ENCODE results near the gene ADAR. TPM values are rescaled to one million over a fixed set of nuclear protein-coding genes. Genes with fewer than 3 reads are reported as not detected.
A peak's percentile ranks its signal among the peaks of the same experiment; 100 is the strongest.

Gene ADAR
- total RNA-seq, 3 donors from 2014 or later = 127 to 149 (median 137) TPM

GRCh38 chr1:154615411-154615810 is 7.4 kb upstream of the ADAR start:
- Histone ChIP-seq H3K36me3 (ENCODE audit: low read depth) (no peaks in the 10 kb centered on the region), H3K4me3 (no peak overlapping the region), H3K4me1 (ENCODE audit: low read depth) (no peaks in the 10 kb centered on the region), H3K9me3 (no peaks in the 10 kb centered on the region)
- ATAC-seq (no peak), DNase-seq (no peak)
- intact Hi-C loops (cut with DNase I, micrococcal nuclease) = no loop called here
- TF ChIP-seq CTCF (IDR thresholded peaks at IDR 0.05) = no peak

- Histone ChIP-seq H3K9me3 (no peaks in the 10 kb centered on the region), H3K36me3 (ENCODE audit: low read depth) (no peaks in the 10 kb centered on the region), H3K4me3 (no peak overlapping the region), H3K4me1 (ENCODE audit: low read depth) (no peaks in the 10 kb centered on the region)
- ATAC-seq (no peak), DNase-seq (no peak)
- intact Hi-C loops (cut with DNase I, micrococcal nuclease) = no loop called here
- no peak for TF ChIP-seq CTCF (IDR thresholded peaks at IDR 0.05)
These were observed 6.9 kb upstream of the ADAR start for GRCh38 chr1:154614901-154615300.

GRCh38 chr1:154614247-154614646 is 6.3 kb upstream of the ADAR start:
- DNase-seq = no peak
- Histone ChIP-seq H3K4me1 (ENCODE audit: low read depth) (peaks cover 3% of the 10 kb centered on the region), H3K9me3 (no peaks in the 10 kb centered on the region), H3K4me3 (no peak overlapping the region), H3K36me3 (ENCODE audit: low read depth) (no peaks in the 10 kb centered on the region)
- intact Hi-C loops (cut with DNase I, micrococcal nuclease) = no loop called here
- no peak for ATAC-seq
- TF ChIP-seq CTCF (IDR thresholded peaks at IDR 0.05) = no peak

DNA sequence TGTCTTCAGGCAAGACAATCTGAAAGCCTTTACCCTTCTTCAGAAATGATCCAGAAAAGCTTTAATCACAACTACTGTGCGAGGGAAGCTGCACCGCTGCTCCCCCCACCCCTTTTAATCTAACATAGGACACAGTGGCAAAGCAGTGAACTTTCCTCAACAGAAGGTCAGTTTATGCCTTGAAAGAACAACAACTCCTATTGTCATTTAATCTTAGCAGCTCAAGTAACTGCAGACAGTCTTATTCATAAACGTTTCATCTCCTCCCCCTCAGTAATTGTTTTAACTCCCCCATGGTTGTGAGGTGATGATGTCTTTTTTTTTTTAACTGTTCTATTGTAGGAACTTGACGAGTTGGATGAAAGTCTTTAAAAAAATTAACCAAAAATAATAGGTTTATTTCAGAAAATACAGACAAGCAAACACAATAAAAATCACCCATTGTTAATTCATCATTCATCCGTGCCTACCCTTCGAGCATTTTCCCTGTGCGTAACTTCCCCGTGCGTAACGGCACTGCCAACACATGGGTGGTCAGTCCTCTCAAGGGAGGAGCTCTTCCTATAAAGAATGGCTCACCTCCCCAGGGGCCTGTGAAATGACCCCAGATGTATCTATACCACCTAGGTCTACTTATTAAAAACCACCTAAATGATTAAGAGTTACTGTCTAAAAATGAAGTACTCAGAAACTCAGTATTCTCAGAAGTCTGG is 3.3 kb upstream of the ADAR start:
- Histone ChIP-seq H3K4me3 (no peak overlapping the region), H3K36me3 (ENCODE audit: low read depth) (no peaks in the 10 kb centered on the region), H3K4me1 (ENCODE audit: low read depth) (peaks cover 16% of the 10 kb centered on the region), H3K9me3 (no peaks in the 10 kb centered on the region)
- no peak for TF ChIP-seq CTCF (IDR thresholded peaks at IDR 0.05)
- ATAC-seq = no peak
- intact Hi-C loops (cut with DNase I, micrococcal nuclease) = no loop called here
- no peak for DNase-seq

- ATAC-seq = no peak
- no peaks in the 10 kb centered on the region for H3K36me3 ChIP-seq (ENCODE audit: low read depth)
- DNase-seq = peak in 1 of 3 donors; percentile 10
- H3K4me3 ChIP-seq = no peak overlapping the region
- H3K9me3 ChIP-seq = no peaks in the 10 kb centered on the region
- TF ChIP-seq CTCF (IDR thresholded peaks at IDR 0.05) = no peak
- H3K4me1 ChIP-seq (ENCODE audit: low read depth) = peaks cover 25% of the 10 kb centered on the region
- intact Hi-C loops (cut with DNase I, micrococcal nuclease) = no loop called here
These were observed 1.7 kb upstream of the ADAR start for GRCh38 chr1:154609398-154610380.

Measured in mucosa of descending colon (tissue), 3 donors.